GM18526 (cell line): ENCODE results near the gene SOX10.
A peak's percentile ranks its signal among the peaks of the same experiment; 100 is the strongest.

Experiments used
- POLR2A ChIP-seq: IDR thresholded peaks from 3 replicates; pipeline ENCODE4 v1.6.1; 2011; ENCODE audit not compliant: insufficient read length; ENCODE audit errors: extremely low read depth

Gene SOX10

GRCh38 chr22:37967147-37967546 is 17.2 kb downstream of the SOX10 start:
- TF ChIP-seq POLR2A, result no peak

GRCh38 chr22:37965940-37966664 is 18.3 kb downstream of the SOX10 start:
- TF ChIP-seq POLR2A, result no peak

GRCh38 chr22:37961062-37961461 is 23.3 kb downstream of the SOX10 start:
- TF ChIP-seq POLR2A, result no peak

- TF ChIP-seq POLR2A, result no peak
These were observed 25.0 kb downstream of the SOX10 start for GRCh38 chr22:37959231-37959825.

GRCh38 chr22:37957232-37957631 is 27.1 kb downstream of the SOX10 start:
- no peak for TF ChIP-seq POLR2A

- TF ChIP-seq POLR2A, result no peak
These were observed 29.7 kb downstream of the SOX10 start for GRCh38 chr22:37954686-37955085.

- TF ChIP-seq POLR2A, result peak; percentile 90
These were observed 30.7 kb downstream of the SOX10 start, which contains the start of the genes C22orf23 and POLR2F for GRCh38 chr22:37953437-37954179. TSS of gene C22orf23 (minus strand) at chr22:37953601. CDS start at chr22:37953149, 452 bp downstream. TSS of gene POLR2F (plus strand) at chr22:37953699. CDS start at chr22:37953788, 89 bp downstream.

GRCh38 chr22:37953062-37953436 is 31.3 kb downstream of the SOX10 start:
- TF ChIP-seq POLR2A, result no peak

- TF ChIP-seq POLR2A, result no peak
These were observed 33.0 kb downstream of the SOX10 start for GRCh38 chr22:37951305-37951704.

GRCh38 chr22:37943825-37944198 is 40.5 kb downstream of the SOX10 start:
- no peak for TF ChIP-seq POLR2A

- TF ChIP-seq POLR2A, result no peak
These were observed 41.1 kb downstream of the SOX10 start for GRCh38 chr22:37943136-37943824.

- TF ChIP-seq POLR2A, result no peak
These were observed 42.2 kb downstream of the SOX10 start for GRCh38 chr22:37942133-37942532.

GRCh38 chr22:37940698-37941376 is 43.5 kb downstream of the SOX10 start:
- no peak for TF ChIP-seq POLR2A

GRCh38 chr22:37933711-37934376 is 50.5 kb downstream of the SOX10 start:
- no peak for TF ChIP-seq POLR2A
